Sigmoid colon (tissue), 4 donors: ENCODE data around the gene ZNF888.

Experiments
- POLR2A ChIP-seq, 2 donors: fragments of 450-650 bp; IDR thresholded peaks; one replicate each; pipeline ENCODE4 v1.6.1; 2016; ENCODE audit warnings: antibody characterized with exemption in 2 of 2, mild to moderate bottlenecking in 2 of 2, moderate library complexity in 2 of 2
- POLR2AphosphoS5 ChIP-seq, 4 donors: sonication (generic); formaldehyde crosslinking; IDR thresholded peaks; one replicate each; pipeline ENCODE4 v1.6.1; 2017; ENCODE audit warnings: antibody characterized with exemption in 4 of 4
- TF ChIP-seq, protein P1 (sequence below), 4 experiments: fragments of 450-650 bp in 3 of 4; fragments of 200-600 bp in 1 of 4; IDR thresholded peaks; one replicate each; pipeline ENCODE4 v1.5.1; 2016 to 2019; ENCODE audit warnings: antibody characterized with exemption in 4 of 4, mild to moderate bottlenecking in 3 of 4, moderate library complexity in 2 of 4

DNA sequence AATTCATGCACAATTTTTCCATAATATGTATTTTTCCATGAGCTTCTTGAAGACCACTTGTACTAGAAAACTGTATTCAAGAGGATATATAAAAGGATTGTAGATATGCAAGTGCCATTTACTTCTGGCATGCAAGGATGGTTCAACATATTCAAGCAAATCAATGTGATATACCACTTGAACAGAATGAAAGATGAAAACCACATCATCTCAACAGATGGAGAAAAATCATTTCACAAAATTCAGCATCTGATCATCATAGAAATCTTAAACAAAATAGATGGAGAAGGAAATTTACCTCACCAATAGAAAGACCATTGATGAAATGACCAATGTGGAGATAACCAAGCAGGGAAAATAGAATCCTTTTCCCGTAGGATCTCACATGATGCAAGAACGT, 44.5 kb upstream of the ZNF888 start:
- TF ChIP-seq, protein P1, sequence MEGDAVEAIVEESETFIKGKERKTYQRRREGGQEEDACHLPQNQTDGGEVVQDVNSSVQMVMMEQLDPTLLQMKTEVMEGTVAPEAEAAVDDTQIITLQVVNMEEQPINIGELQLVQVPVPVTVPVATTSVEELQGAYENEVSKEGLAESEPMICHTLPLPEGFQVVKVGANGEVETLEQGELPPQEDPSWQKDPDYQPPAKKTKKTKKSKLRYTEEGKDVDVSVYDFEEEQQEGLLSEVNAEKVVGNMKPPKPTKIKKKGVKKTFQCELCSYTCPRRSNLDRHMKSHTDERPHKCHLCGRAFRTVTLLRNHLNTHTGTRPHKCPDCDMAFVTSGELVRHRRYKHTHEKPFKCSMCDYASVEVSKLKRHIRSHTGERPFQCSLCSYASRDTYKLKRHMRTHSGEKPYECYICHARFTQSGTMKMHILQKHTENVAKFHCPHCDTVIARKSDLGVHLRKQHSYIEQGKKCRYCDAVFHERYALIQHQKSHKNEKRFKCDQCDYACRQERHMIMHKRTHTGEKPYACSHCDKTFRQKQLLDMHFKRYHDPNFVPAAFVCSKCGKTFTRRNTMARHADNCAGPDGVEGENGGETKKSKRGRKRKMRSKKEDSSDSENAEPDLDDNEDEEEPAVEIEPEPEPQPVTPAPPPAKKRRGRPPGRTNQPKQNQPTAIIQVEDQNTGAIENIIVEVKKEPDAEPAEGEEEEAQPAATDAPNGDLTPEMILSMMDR (IDR thresholded peaks at IDR 0.05) = no peak
- TF ChIP-seq POLR2A (IDR thresholded peaks at IDR 0.05) = no peak
- TF ChIP-seq POLR2AphosphoS5 (IDR thresholded peaks at IDR 0.05) = no peak
